ENCODE results near the gene GALNT4.
A peak's percentile ranks its signal among the peaks of the same experiment; 100 is the strongest.

Gene GALNT4

GRCh38 chr12:89544681-89545184 is 20.1 kb upstream of the GALNT4 start:
- Mint-ChIP-seq H3K27me3 (no peaks in the 10 kb centered on the region), H3K4me3 (no peak overlapping the region), H3K27ac (no peak overlapping the region), H3K36me3 (ENCODE audit: insufficient read depth) (peaks cover 6% of the 10 kb centered on the region), H3K9me3 (no peaks in the 10 kb centered on the region), H3K4me1 (ENCODE audit: low read depth in 2 of 2) (peaks cover 4% of the 10 kb centered on the region in 2 donors)
- DNase-seq (no peak), ATAC-seq (replicated peaks) (no peak)

GRCh38 chr12:89544022-89544421 is 19.4 kb upstream of the GALNT4 start:
- H3K4me3 Mint-ChIP-seq = no peak overlapping the region
- no peaks in the 10 kb centered on the region for H3K9me3 Mint-ChIP-seq
- H3K27me3 Mint-ChIP-seq = no peaks in the 10 kb centered on the region
- no peak for DNase-seq
- no peak for ATAC-seq (replicated peaks)
- H3K27ac Mint-ChIP-seq = no peak overlapping the region
- H3K4me1 Mint-ChIP-seq (ENCODE audit: low read depth in 2 of 2) = peaks cover 4% of the 10 kb centered on the region in 2 donors
- H3K36me3 Mint-ChIP-seq (ENCODE audit: insufficient read depth) = peaks cover 6% of the 10 kb centered on the region

- H3K4me3 Mint-ChIP-seq = no peak overlapping the region
- H3K36me3 Mint-ChIP-seq (ENCODE audit: insufficient read depth) = peaks cover 6% of the 10 kb centered on the region
- no peaks in the 10 kb centered on the region for H3K27me3 Mint-ChIP-seq
- H3K4me1 Mint-ChIP-seq (ENCODE audit: low read depth in 2 of 2) = peaks cover 4% of the 10 kb centered on the region in 2 donors
- ATAC-seq (replicated peaks) = peak; percentile 90
- no peaks in the 10 kb centered on the region for H3K9me3 Mint-ChIP-seq
- H3K27ac Mint-ChIP-seq = no peak overlapping the region
- peak; percentile 52 to 64 (median 59) for DNase-seq
These were observed 18.5 kb upstream of the GALNT4 start for GRCh38 chr12:89542912-89543592.

- H3K27ac Mint-ChIP-seq = no peak overlapping the region
- ATAC-seq (replicated peaks) (no peak), DNase-seq (no peak)
- no peaks in the 10 kb centered on the region for H3K27me3 Mint-ChIP-seq
- H3K4me1 Mint-ChIP-seq (ENCODE audit: low read depth in 2 of 2) = peaks cover 4% of the 10 kb centered on the region in 2 donors
- no peak overlapping the region for H3K4me3 Mint-ChIP-seq
- peaks cover 6% of the 10 kb centered on the region for H3K36me3 Mint-ChIP-seq (ENCODE audit: insufficient read depth)
- H3K9me3 Mint-ChIP-seq = no peaks in the 10 kb centered on the region
These were observed 17.6 kb upstream of the GALNT4 start for GRCh38 chr12:89542236-89542635.

DNA sequence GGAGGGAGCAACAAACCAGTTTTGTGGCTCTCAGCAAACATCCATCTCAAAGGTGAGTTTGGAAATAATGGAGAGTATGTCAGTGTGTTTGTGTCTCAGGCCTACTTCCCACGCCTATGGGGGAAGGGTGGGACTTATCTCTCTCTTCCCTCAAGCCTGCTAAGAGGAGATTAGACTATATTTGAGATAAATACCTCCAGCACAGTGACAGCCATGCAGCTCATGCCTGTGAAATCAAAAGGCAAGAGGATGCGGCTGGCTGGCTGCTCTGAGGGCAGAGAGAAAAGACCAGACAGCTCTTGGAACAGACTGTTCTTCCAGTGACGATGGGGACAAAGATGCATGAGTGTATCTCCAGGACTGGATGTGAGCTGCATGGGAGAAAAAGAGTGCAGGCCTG is 16.0 kb upstream of the GALNT4 start:
- no peak overlapping the region for H3K27ac Mint-ChIP-seq
- peaks cover 6% of the 10 kb centered on the region for H3K36me3 Mint-ChIP-seq (ENCODE audit: insufficient read depth)
- no peak for DNase-seq
- H3K27me3 Mint-ChIP-seq = no peaks in the 10 kb centered on the region
- no peaks in the 10 kb centered on the region for H3K9me3 Mint-ChIP-seq
- no peak for ATAC-seq (replicated peaks)
- no peak overlapping the region for H3K4me3 Mint-ChIP-seq
- peaks cover 4% of the 10 kb centered on the region in 2 donors for H3K4me1 Mint-ChIP-seq (ENCODE audit: low read depth in 2 of 2)

DNA sequence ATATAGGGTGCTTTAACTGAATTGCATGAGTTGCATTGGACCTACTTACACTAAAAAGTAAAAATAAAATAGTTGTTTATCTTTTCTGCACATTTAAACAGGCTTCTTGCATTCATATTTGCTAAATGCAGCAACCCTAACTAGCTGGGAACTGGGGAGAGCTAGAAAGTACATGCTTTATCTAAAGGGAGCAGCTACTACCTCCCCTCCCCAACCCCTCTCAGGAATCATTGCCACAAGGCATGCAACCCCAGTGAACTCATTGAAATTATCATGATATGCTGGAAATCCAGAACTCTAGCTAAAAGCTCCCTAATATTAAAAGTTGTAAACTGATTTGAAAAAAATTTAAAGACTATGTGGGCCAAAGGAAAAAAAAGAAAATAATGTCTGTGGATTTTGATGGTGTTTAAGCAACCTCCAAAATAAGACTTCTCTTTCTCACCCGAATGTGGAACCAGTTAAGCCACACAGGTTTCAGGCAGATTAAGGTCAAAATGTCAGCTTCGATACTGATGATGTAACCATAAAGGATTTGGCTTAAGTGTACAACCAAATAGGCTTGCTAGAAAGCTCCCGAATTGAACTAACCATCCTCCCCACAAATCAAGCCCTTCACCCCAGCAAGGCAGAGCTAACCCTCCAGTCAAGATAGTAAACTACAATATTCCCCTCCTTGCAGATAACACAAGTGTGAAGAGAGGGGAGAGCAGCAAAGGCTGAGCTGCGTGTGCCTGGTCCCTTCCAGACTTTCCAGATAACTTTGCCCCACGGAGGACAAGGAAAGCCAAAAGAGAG is 15.0 kb upstream of the GALNT4 start:
- peak overlapping the region in 1 of 2 donors; percentile 23 for H3K27ac Mint-ChIP-seq
- no peaks in the 10 kb centered on the region for H3K9me3 Mint-ChIP-seq
- H3K36me3 Mint-ChIP-seq (ENCODE audit: insufficient read depth) = peaks cover 6% of the 10 kb centered on the region
- no peak for DNase-seq
- ATAC-seq (replicated peaks) = no peak
- peaks cover 2 to 4% of the 10 kb centered on the region in 2 donors for H3K4me1 Mint-ChIP-seq (ENCODE audit: low read depth in 2 of 2)
- no peaks in the 10 kb centered on the region for H3K27me3 Mint-ChIP-seq
- no peak overlapping the region for H3K4me3 Mint-ChIP-seq

DNA sequence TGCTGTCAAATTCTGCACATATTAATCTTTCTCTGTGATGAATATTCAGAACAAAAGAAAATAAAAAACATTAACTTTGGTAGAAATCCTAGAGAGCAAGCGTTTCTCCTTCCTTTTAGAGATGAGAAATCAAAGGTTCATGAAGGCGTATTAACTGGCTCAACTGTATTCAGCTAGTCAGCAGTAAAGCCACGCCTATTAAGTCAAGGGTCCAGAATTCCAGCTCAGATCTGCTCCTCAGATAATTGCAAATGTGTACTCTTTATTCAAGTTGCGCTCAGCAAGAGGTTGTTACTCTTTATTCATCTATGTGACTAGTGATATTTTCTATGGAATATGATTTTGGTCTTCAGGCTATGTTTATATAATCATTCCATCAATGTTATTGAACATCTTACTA is 14.3 kb upstream of the GALNT4 start:
- Mint-ChIP-seq H3K36me3 (ENCODE audit: insufficient read depth) (peaks cover 6% of the 10 kb centered on the region), H3K27ac (no peak overlapping the region), H3K9me3 (no peaks in the 10 kb centered on the region), H3K4me1 (ENCODE audit: low read depth in 2 of 2) (peaks cover 2 to 4% of the 10 kb centered on the region in 2 donors), H3K4me3 (no peak overlapping the region), H3K27me3 (no peaks in the 10 kb centered on the region)
- DNase-seq = no peak
- no peak for ATAC-seq (replicated peaks)

DNA sequence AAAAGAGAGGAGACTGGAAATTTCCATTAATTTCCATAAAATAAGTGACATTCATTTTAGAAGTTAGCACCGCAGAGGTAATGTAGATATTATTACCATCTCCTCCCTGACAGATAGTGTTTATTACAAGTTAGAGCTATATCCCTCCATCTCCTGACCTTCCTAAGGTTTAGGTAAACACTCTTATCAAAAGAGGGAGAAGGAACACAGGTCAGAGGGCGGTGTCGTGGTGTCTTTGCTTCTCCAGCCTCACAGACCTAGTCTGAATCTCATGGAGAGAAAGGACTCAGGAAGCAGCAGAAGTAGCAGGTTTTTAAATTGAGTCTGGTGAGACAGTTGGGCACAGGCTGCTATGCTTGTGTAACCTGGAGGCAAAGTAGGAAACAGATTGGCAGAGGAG is 12.8 kb upstream of the GALNT4 start:
- no peaks in the 10 kb centered on the region for H3K4me1 Mint-ChIP-seq (ENCODE audit: low read depth in 2 of 2)
- no peak overlapping the region for H3K4me3 Mint-ChIP-seq
- no peaks in the 10 kb centered on the region for H3K27me3 Mint-ChIP-seq
- ATAC-seq (replicated peaks) (no peak), DNase-seq (no peak)
- H3K9me3 Mint-ChIP-seq = no peaks in the 10 kb centered on the region
- no peak overlapping the region for H3K27ac Mint-ChIP-seq
- peaks cover 4% of the 10 kb centered on the region for H3K36me3 Mint-ChIP-seq (ENCODE audit: insufficient read depth)

- DNase-seq (no peak), ATAC-seq (replicated peaks) (peak; percentile 29)
- Mint-ChIP-seq H3K27me3 (no peaks in the 10 kb centered on the region), H3K36me3 (ENCODE audit: insufficient read depth) (peaks cover 13% of the 10 kb centered on the region), H3K4me1 (ENCODE audit: low read depth in 2 of 2) (peaks cover 6 to 15% of the 10 kb centered on the region in 2 donors), H3K27ac (peak overlapping the region; percentile 45 to 56), H3K9me3 (no peaks in the 10 kb centered on the region), H3K4me3 (no peak overlapping the region)
These were observed 5.1 kb upstream of the GALNT4 start for GRCh38 chr12:89529738-89530137.

- Mint-ChIP-seq H3K27ac (peak overlapping the region in 1 of 2 donors; percentile 45), H3K4me1 (ENCODE audit: low read depth in 2 of 2) (peaks cover 17 to 21% of the 10 kb centered on the region in 2 donors), H3K9me3 (no peaks in the 10 kb centered on the region), H3K27me3 (no peaks in the 10 kb centered on the region), H3K4me3 (no peak overlapping the region), H3K36me3 (ENCODE audit: insufficient read depth) (peaks cover 24% of the 10 kb centered on the region)
- ATAC-seq (replicated peaks) (no peak), DNase-seq (no peak)
These were observed 3.8 kb upstream of the GALNT4 start for GRCh38 chr12:89528434-89528833.

DNA sequence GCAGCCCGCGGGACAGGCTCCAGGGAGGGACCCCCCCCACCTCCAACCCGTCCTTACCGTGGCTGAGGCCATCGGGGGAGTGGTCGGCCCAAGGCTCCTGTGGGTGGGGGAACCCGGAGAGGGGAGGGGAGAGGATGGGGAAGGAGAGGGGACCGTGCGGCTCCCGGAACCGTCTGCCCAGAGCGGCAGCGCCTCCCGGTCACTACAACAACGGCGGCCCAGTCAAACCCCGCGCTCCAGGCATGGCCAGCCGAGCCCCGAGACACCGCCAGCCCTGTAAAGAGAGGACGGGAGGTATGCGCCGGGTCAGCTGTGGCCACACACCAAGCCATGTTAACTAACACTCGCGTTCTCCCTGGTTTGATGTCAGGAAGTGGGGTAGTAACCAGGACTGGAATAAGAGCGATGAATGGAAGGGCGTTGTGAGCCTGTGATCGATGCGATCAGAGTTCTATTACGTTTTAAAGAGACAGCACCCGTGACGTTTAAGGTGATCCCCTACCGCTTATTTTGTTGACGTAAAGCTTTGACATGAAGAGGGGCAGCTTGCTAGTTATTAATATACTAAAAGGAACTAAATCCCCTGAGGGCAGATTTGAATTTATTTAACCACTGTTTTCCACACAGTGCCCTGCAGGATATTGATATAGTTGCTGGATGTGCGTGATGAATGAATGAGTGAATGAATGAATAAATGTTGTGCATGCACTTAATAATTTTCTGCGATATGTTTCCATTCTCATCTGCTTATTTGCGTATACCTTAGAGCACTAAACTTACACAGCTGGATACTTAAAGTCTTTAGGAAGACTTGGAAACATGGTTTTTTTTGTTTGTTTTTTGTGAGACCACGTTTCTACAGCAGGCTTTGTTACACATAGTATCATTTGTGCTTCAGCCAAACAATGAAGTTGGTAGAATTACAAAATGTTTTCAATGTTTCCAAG is 1.5 kb upstream of the GALNT4 start, which contains the start of gene POC1B:
TSS of gene POC1B (minus strand) at position 224 of the 947 bp plus-strand sequence. CDS start at position 72, 152 bp downstream.
- DNase-seq = peak; percentile 46 to 60 (median 57)
- peak within 1 kb of the TSS; percentile 93 for H3K4me3 Mint-ChIP-seq
- peak within 1 kb of the TSS; percentile 89 to 91 for H3K27ac Mint-ChIP-seq
- H3K4me1 Mint-ChIP-seq (ENCODE audit: low read depth in 2 of 2) = peaks cover 32 to 41% of the 10 kb centered on the region in 2 donors
- peak; percentile 54 for ATAC-seq (replicated peaks)
- peaks cover 31% of the 10 kb centered on the region for H3K36me3 Mint-ChIP-seq (ENCODE audit: insufficient read depth)
- H3K27me3 Mint-ChIP-seq = no peaks in the 10 kb centered on the region
- no peaks in the 10 kb centered on the region for H3K9me3 Mint-ChIP-seq

- H3K36me3 Mint-ChIP-seq (ENCODE audit: insufficient read depth) = peaks cover 31% of the 10 kb centered on the region
- no peaks in the 10 kb centered on the region for H3K27me3 Mint-ChIP-seq
- ATAC-seq (replicated peaks) = peak; percentile 38
- H3K9me3 Mint-ChIP-seq = no peaks in the 10 kb centered on the region
- peak overlapping the region; percentile 89 to 91 for H3K27ac Mint-ChIP-seq
- H3K4me3 Mint-ChIP-seq = peak overlapping the region; percentile 93
- peak; percentile 30 to 35 (median 34) for DNase-seq
- H3K4me1 Mint-ChIP-seq (ENCODE audit: low read depth in 2 of 2) = peaks cover 32 to 42% of the 10 kb centered on the region in 2 donors
These were observed 768 bp upstream of the GALNT4 start for GRCh38 chr12:89525305-89525823.

Data from effector memory CD8-positive, alpha-beta T cell (primary cell).